ENCODE results near the gene PRKCZ.

- TF ChIP-seq POLR2A (IDR thresholded peaks at IDR 0.05; ENCODE audit: low read depth, low read length), result no peak
- no peak for TF ChIP-seq POLR2AphosphoS5 (IDR thresholded peaks at IDR 0.05; ENCODE audit: low read depth, low read length)
- no peak for TF ChIP-seq TAF1 (IDR thresholded peaks at IDR 0.05; ENCODE audit: low read depth, low read length)
- no peak for TF ChIP-seq SPI1 (IDR thresholded peaks at IDR 0.05; ENCODE audit: low read depth, low read length)
- no peak for TF ChIP-seq PAX5 (IDR thresholded peaks at IDR 0.05; ENCODE audit: insufficient read depth, low read length, severe bottlenecking)
- no peak for TF ChIP-seq POU2F2 (IDR thresholded peaks at IDR 0.05; ENCODE audit: low read depth, low read length)
These were observed 75.4 kb downstream of the PRKCZ start for GRCh38 chr1:2125350-2126211.
